Suprapubic skin (tissue), 4 donors: ENCODE data around the gene CHN2.

ENCODE experiments used
- EP300 ChIP-seq: sonication (generic); formaldehyde crosslinking; IDR thresholded peaks from one replicate; pipeline ENCODE4 v1.6.1; 2017; ENCODE audit warnings: antibody characterized with exemption
- POLR2AphosphoS5 ChIP-seq, 3 donors: sonication (generic); formaldehyde crosslinking; IDR thresholded peaks; one replicate each; pipeline ENCODE4 v1.6.1; 2017; ENCODE audit warnings: antibody characterized with exemption in 3 of 3
- TF ChIP-seq, protein P1 (sequence below), 2 donors: fragments of 200-600 bp in 1 of 2; fragments of 450-650 bp in 1 of 2; sonication (generic) in 1 of 2; IDR thresholded peaks; one replicate each; pipeline ENCODE4 v1.5.1; 2016 to 2019; ENCODE audit warnings: antibody characterized with exemption in 2 of 2, mild to moderate bottlenecking in 1 of 2, moderate library complexity in 1 of 2

DNA sequence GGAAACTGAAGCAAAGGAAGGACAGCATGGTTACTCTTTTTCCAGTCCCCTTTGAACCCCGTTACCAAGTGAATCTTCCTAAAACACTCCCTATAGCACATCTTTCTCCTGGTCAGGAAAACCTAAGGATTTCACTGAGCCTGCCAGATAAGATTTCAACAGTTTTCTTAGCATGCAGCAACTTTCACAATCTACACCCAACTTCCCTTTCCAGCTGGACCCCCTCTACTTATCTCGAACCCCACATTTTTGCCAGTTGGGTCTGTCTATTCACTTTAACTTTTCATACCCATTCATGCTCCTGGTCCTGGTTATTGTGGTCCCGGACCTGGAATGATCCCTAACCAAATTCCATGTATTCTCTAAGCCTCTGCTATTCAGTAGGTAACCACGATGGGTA, 33.3 kb upstream of the CHN2 start:
- TF ChIP-seq, protein P1, sequence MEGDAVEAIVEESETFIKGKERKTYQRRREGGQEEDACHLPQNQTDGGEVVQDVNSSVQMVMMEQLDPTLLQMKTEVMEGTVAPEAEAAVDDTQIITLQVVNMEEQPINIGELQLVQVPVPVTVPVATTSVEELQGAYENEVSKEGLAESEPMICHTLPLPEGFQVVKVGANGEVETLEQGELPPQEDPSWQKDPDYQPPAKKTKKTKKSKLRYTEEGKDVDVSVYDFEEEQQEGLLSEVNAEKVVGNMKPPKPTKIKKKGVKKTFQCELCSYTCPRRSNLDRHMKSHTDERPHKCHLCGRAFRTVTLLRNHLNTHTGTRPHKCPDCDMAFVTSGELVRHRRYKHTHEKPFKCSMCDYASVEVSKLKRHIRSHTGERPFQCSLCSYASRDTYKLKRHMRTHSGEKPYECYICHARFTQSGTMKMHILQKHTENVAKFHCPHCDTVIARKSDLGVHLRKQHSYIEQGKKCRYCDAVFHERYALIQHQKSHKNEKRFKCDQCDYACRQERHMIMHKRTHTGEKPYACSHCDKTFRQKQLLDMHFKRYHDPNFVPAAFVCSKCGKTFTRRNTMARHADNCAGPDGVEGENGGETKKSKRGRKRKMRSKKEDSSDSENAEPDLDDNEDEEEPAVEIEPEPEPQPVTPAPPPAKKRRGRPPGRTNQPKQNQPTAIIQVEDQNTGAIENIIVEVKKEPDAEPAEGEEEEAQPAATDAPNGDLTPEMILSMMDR (IDR thresholded peaks at IDR 0.05): no peak
- TF ChIP-seq EP300 (no peak), POLR2AphosphoS5 (IDR thresholded peaks at IDR 0.05) (no peak)
